ENCODE results near the gene PRELP. TPM values are rescaled to one million over a fixed set of nuclear protein-coding genes. Genes with fewer than 3 reads are reported as not detected.

Gene PRELP
- total and polyA plus RNA-seq, 2 of the 8 experiments (the other 6 are each of a cell fraction or from before 2014, with no cell fraction given): 0.13 to 0.23 TPM

GRCh38 chr1:203538726-203539125 is 63.1 kb downstream of the PRELP start (continued):
- TF ChIP-seq JUND (IDR thresholded peaks at IDR 0.05; ENCODE audit: low read length) (no peak), BACH1 (IDR thresholded peaks at IDR 0.05; ENCODE audit: low read length) (no peak), ATF2 (IDR thresholded peaks at IDR 0.05; ENCODE audit: low read length) (no peak), PHF8 (conservative IDR thresholded peaks at IDR 0.05; ENCODE audit: low read depth, low read length) (no peak)
- TF ChIP-seq, protein P1, sequence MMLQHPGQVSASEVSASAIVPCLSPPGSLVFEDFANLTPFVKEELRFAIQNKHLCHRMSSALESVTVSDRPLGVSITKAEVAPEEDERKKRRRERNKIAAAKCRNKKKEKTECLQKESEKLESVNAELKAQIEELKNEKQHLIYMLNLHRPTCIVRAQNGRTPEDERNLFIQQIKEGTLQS (IDR thresholded peaks at IDR 0.05; ENCODE audit: insufficient read depth, low read depth, low read length): no peak
